ENCODE results near the gene SOS1. TPM values are rescaled to one million over a fixed set of nuclear protein-coding genes. Genes with fewer than 3 reads are reported as not detected.

SOS1 gene
- total and polyA plus RNA-seq, 2 donors (not counting 1 experiment from before 2014, with no cell fraction given), result 18.2 to 58.1 TPM

DNA sequence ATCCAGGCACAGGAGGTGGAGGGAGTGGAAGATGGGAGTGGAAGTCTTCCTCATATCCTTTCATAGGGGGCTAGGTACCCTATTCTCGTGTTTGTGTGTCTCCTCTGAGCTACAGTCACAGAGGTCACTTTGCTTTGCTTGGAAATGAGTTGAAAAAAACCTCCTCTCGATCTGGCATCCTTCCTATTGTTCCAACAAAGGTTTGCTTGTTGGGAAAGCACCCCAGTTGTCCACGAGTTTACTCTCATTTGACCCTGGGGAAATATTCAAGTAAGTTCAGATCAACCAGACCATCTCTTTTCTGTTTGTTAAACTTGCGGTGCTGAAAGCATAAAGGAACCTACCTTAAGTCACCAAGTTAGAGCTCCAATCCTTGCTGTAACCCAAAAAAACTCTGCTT is 171.9 kb downstream of the SOS1 start:
- ChIA-PET POLR2A (no interaction called here), CTCF (interaction anchor here (1.9 to 6.1 kb wide), 6 partner anchors 10 to 367 kb away, joined by 6 to 201 read pairs (median 16); no protein-coding TSS in a partner anchor)
- Histone ChIP-seq H3K9me3 (ENCODE audit: control extremely low read depth in 1 of 3, control insufficient read depth in 2 of 3, insufficient read depth in 1 of 3, low read length in 2 of 3) (no peaks in the 10 kb centered on the region), H3K27me3 (replicated peaks in 1 of 4; ENCODE audit: control extremely low read depth in 1 of 4, control insufficient read depth in 3 of 4, insufficient read depth in 4 of 4, low read length in 3 of 4) (no peaks in the 10 kb centered on the region), H2AFZ (ENCODE audit: insufficient read depth, low read depth, low read length, poor library complexity, severe bottlenecking) (no peak overlapping the region), H3K36me3 (replicated peaks in 1 of 2; ENCODE audit: control extremely low read depth in 1 of 2, control insufficient read depth in 1 of 2, extremely low read depth in 1 of 2, insufficient read depth in 2 of 2, low read length in 1 of 2) (no peaks in the 10 kb centered on the region), H3K27ac (ENCODE audit: low read length in 2 of 2) (no peak overlapping the region), H3K4me3 (ENCODE audit: control extremely low read depth in 1 of 5, extremely low read depth in 1 of 5, insufficient read depth in 1 of 5, low read depth in 2 of 5, low read length in 4 of 5) (no peak overlapping the region), H3K79me2 (ENCODE audit: control insufficient read depth, insufficient read depth, low read length) (no peaks in the 10 kb centered on the region), H3K9ac (ENCODE audit: low read length) (no peak overlapping the region), H3K4me2 (replicated peaks; ENCODE audit: low read depth, low read length, poor library complexity, severe bottlenecking) (no peak overlapping the region), H3K4me1 (ENCODE audit: control insufficient read depth in 2 of 2, insufficient read depth in 2 of 2, low read length in 2 of 2) (no peaks in the 10 kb centered on the region), H4K20me1 (ENCODE audit: control insufficient read depth, insufficient read depth, low read length, poor library complexity, severe bottlenecking) (no peaks in the 10 kb centered on the region)
- ATAC-seq (ENCODE audit: low read depth) (no peak), DNase-seq (no peak)
- Mint-ChIP-seq H3K4me1 (no peaks in the 10 kb centered on the region), H3K9me3 (ENCODE audit: insufficient read depth) (no peaks in the 10 kb centered on the region), H3K27me3 (no peaks in the 10 kb centered on the region), H3K4me3 (no peak overlapping the region), H3K27ac (no peak overlapping the region)
- TF ChIP-seq, protein P1, sequence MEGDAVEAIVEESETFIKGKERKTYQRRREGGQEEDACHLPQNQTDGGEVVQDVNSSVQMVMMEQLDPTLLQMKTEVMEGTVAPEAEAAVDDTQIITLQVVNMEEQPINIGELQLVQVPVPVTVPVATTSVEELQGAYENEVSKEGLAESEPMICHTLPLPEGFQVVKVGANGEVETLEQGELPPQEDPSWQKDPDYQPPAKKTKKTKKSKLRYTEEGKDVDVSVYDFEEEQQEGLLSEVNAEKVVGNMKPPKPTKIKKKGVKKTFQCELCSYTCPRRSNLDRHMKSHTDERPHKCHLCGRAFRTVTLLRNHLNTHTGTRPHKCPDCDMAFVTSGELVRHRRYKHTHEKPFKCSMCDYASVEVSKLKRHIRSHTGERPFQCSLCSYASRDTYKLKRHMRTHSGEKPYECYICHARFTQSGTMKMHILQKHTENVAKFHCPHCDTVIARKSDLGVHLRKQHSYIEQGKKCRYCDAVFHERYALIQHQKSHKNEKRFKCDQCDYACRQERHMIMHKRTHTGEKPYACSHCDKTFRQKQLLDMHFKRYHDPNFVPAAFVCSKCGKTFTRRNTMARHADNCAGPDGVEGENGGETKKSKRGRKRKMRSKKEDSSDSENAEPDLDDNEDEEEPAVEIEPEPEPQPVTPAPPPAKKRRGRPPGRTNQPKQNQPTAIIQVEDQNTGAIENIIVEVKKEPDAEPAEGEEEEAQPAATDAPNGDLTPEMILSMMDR (IDR thresholded peaks at IDR 0.05), result no peak
- TF ChIP-seq EZH2 (IDR thresholded peaks at IDR 0.05; ENCODE audit: borderline replicate concordance, insufficient read depth, low read depth, low read length, poor library complexity, severe bottlenecking), result no peak
- 100% methylated on average over 1 of the region's 4 CpGs for WGBS (ENCODE audit: insufficient coverage)
- intact Hi-C loops (cut with micrococcal nuclease), result no loop called here

- Histone ChIP-seq H3K27ac (ENCODE audit: low read length in 2 of 2) (no peak overlapping the region), H3K4me3 (ENCODE audit: control extremely low read depth in 1 of 5, extremely low read depth in 1 of 5, insufficient read depth in 1 of 5, low read depth in 2 of 5, low read length in 4 of 5) (no peak overlapping the region), H3K9me3 (ENCODE audit: control extremely low read depth in 1 of 3, control insufficient read depth in 2 of 3, insufficient read depth in 1 of 3, low read length in 2 of 3) (no peaks in the 10 kb centered on the region), H3K4me1 (ENCODE audit: control insufficient read depth in 2 of 2, insufficient read depth in 2 of 2, low read length in 2 of 2) (no peaks in the 10 kb centered on the region), H4K20me1 (ENCODE audit: control insufficient read depth, insufficient read depth, low read length, poor library complexity, severe bottlenecking) (no peaks in the 10 kb centered on the region), H3K79me2 (ENCODE audit: control insufficient read depth, insufficient read depth, low read length) (no peaks in the 10 kb centered on the region), H3K36me3 (replicated peaks in 1 of 2; ENCODE audit: control extremely low read depth in 1 of 2, control insufficient read depth in 1 of 2, extremely low read depth in 1 of 2, insufficient read depth in 2 of 2, low read length in 1 of 2) (no peaks in the 10 kb centered on the region), H2AFZ (ENCODE audit: insufficient read depth, low read depth, low read length, poor library complexity, severe bottlenecking) (no peak overlapping the region), H3K9ac (ENCODE audit: low read length) (no peak overlapping the region), H3K27me3 (replicated peaks in 1 of 4; ENCODE audit: control extremely low read depth in 1 of 4, control insufficient read depth in 3 of 4, insufficient read depth in 4 of 4, low read length in 3 of 4) (no peaks in the 10 kb centered on the region), H3K4me2 (replicated peaks; ENCODE audit: low read depth, low read length, poor library complexity, severe bottlenecking) (no peak overlapping the region)
- DNase-seq (no peak), ATAC-seq (ENCODE audit: low read depth) (no peak)
- Mint-ChIP-seq H3K27ac (no peak overlapping the region), H3K4me1 (no peaks in the 10 kb centered on the region), H3K4me3 (no peak overlapping the region), H3K9me3 (ENCODE audit: insufficient read depth) (no peaks in the 10 kb centered on the region), H3K27me3 (no peaks in the 10 kb centered on the region)
- ChIA-PET POLR2A (no interaction called here), CTCF (interaction anchor here (0.8 to 6.1 kb wide), 19 partner anchors 9 to 783 kb away, joined by 3 to 201 read pairs (median 7); partner anchors contain the start of gene SOS1)
- intact Hi-C loops (cut with micrococcal nuclease), result no loop called here
- TF ChIP-seq, protein P1 (IDR thresholded peaks at IDR 0.05), result no peak
- TF ChIP-seq EZH2 (IDR thresholded peaks at IDR 0.05; ENCODE audit: borderline replicate concordance, insufficient read depth, low read depth, low read length, poor library complexity, severe bottlenecking), result no peak
- 100% methylated on average over 1 of the region's 3 CpGs for WGBS (ENCODE audit: insufficient coverage)
Measured at GRCh38 chr2:38948387-38948882, 172.4 kb downstream of the SOS1 start.

Measured in B cell (primary cell).